Activated effector memory CD4-positive, alpha-beta T cell treated with anti-CD3 and anti-CD28 coated beads, Interleukin-2, amount 50 U/mL, for 16 hours (primary cell): ENCODE measurements around the gene FOXP4.
A peak's percentile ranks its signal among the peaks of the same experiment; 100 is the strongest.

Experiments
- DNase-seq: peaks from one replicate; pipeline ENCODE4 v3.0.0-alpha.2; 2020

The FOXP4 gene

DNA sequence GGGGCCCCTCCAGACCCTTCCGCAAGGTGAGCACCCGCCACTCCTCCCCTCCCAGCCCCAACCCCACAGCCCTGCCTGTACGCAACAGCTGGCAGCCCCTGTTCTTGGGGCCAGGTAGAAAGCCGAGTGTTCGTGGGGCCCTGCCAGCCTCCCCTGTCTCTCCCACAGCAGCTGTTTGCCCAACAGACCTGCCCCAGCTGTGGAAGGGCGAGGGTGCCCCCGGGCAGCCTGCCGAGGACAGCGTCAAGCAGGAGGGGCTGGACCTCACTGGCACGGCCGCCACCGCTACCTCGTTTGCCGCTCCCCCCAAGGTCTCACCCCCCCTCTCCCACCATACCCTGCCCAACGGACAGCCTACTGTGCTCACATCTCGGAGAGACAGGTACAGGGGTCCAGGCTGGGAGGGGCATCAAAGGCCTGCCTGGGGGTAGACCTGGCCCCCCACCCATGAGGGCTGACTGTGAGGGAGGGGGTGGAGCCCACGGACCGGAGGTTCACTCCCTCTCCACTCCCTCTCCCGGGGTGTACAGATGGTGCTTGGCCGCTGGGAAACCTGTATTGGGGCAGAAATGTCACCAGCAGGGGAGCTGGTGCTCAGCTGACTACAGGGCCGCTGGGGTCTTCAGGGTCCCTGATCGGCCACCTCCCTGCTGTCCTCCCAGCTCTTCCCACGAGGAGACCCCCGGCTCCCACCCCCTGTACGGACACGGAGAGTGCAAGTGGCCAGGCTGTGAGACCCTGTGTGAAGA lies 41.1 kb downstream of the FOXP4 start:
- no peak for DNase-seq

DNA sequence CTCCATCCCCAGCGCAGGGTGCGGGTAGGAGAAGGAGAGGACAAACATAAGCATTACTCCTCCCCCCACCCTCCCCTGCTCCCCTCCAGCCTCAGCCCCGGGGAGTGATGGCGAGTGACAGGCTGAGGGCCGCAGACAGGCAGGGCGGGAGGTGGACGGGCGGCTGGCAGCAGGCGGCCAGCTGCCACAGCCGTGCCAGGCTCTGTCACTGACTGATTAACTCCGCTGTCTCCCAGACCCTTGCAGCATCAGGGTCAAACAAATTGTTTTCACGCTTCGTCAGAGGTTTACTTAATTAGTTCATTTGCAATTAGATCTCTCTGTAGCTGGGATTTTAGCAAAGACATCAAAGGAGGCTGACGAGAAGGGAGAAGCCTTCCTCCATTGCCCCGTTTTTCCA lies 41.9 kb downstream of the FOXP4 start:
- DNase-seq = no peak

DNA sequence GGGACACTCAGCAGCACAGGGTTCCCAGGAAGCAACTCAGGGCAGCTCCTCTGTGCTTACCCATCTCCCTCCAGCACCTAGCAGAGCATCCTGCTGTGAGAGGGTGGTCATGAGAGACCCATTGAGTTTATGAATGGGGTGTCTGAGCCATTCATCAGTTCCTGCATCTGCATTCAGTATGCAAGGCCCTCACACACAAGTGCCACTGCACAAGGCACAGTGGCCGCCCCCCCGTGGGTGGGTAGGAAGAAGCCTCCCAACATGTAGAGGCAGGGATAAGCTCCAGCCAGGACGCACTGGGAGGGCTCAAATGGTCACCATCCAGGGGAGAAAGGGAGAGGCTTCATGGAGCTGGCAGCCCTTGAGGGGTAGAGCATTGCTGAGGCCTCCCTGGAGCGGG lies 43.0 kb downstream of the FOXP4 start:
- DNase-seq = no peak

DNA sequence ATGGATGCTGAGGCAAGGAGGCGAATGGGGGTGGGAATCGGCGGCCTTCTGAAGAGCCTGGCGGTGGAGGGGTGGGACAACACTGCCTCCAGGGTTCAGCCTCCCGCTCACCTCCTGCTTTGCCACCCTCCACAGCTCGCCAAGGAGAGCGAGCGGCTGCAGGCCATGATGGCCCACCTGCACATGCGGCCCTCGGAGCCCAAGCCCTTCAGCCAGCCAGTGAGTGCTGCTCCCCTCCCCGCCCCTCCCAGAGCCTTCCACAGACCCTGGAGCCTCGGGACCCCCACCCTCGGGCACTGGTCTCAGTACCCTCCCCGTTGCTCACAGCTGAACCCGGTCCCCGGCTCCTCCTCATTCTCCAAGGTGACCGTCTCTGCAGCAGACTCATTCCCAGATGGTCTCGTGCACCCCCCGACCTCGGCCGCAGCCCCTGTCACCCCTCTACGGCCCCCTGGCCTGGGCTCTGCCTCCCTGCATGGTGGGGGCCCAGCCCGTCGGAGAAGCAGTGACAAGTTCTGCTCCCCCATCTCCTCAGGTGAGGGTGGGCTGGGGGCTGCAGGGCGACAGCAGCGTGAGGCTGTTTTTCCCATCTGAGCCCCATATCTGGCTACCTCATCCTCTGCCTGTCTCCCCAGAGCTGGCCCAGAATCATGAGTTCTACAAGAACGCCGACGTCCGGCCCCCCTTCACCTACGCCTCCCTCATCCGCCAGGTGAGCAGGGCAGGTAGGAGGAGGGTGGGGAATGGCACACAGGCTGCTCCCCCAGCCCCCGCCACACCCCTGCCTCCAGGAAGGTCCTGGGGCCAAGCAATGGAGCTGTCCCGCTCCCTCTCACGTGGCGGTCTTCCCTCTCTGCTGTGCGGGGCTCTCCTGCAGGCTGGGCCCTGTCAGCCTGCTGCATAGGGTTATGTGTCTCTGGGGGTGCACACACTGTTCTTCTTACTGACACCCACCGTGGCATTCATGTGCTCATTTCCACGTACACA lies 43.7 kb downstream of the FOXP4 start:
- no peak for DNase-seq

DNA sequence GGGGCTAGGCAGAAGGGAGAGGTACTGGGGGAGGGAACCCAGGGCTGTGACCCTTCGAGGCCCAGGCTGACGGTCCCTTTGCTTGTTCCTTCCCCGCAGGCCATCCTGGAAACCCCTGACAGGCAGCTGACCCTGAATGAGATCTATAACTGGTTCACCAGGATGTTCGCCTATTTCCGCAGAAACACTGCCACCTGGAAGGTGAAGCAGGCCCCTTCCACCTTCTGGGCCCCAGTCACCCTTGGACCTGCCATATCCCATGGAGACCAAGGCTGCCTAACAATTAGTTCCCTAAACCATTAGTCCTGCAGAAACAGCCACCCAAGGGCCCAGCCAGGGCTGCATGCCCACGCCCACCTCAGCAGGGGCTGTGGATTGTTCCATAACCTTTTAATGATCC lies 44.9 kb downstream of the FOXP4 start:
- no peak for DNase-seq

DNA sequence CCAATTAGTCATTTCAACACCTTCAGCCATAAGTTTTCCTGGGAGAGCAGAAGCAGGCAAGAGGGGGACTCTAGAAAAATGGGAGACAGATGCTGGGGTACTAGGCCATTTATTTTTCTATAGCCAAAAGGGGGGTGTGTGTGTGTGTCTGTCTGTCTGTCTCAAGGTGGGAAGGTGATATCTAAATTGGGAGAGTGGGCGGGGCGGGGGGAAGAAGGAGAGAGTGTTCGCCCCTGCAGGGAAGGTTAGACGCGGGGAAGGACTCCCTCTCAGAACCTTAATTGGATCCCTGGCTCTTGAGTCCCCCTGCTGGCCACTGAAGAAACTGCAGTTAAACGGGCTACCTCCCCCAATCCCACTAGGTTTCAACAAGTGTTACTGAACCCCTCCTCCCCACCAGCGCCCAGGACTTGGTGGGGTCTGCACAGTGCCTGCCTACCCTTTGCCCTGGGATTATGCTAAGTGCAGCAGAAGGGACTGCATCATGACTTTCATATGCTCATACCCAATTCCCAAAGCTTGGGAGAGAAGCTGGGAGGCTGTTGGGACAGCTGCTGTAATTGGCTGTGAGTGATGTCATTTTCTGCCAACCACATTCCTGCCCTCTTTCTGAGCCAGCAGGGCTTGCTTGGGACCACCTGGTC lies 45.8 kb downstream of the FOXP4 start:
- DNase-seq = peak; percentile 91

DNA sequence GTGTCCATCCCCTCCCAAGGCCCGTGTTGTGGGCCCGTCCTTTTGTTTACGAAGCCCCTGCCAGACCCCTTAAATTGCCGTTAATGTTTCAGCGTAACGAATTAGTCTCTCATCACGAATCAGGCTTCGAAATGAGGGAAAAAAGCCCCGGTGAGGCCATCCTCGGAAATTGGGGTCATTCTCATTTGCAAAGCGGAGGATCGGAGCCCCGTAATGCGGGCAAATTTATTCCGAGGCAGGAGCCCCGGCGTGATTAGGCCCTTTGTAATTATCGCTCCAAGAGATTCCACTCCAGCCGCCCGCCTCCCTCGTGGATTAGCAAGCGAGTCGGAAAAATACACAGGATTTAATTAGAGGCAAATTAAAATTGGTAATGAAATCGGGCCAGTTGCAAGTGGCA lies 47.2 kb downstream of the FOXP4 start:
- DNase-seq = no peak

DNA sequence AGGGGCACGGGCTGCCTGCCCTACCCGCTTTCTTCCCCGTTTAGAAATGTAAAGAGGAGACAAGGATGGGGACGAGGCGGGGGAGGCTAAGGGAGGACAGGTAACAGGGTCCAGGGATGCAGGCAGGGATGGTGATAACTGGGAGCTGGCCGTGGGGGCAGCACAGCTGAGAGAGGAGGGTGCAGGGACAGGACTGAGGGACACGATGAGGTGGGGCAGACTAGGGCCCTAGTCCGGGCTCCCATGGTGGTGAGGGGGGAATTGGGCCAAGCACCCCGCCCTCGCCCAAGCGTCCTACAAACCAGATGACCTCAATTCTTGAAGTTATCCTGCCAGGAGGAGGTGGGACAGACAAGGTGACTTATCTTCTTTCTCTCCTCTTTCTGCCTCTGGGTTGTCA lies 47.7 kb downstream of the FOXP4 start:
- no peak for DNase-seq

DNA sequence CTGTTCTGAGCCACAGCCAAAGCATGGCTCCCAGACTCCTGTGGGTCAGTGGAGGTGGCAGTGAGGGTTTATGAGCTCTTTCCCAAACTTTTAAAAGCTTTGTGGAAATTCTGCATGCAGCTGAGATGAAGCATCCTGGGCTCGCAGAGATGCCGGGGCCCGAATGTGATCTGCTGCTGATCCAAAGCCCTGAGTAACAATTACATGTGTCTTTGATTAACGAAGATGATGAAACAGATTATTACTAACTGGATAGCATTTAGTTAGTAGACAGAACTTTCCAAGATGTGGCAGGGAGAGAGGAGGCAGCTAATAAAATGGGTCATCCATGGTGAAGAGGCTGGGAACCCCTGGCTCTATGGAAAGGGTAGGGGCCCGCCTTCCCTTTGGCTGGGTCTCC lies 48.1 kb downstream of the FOXP4 start:
- DNase-seq = no peak

DNA sequence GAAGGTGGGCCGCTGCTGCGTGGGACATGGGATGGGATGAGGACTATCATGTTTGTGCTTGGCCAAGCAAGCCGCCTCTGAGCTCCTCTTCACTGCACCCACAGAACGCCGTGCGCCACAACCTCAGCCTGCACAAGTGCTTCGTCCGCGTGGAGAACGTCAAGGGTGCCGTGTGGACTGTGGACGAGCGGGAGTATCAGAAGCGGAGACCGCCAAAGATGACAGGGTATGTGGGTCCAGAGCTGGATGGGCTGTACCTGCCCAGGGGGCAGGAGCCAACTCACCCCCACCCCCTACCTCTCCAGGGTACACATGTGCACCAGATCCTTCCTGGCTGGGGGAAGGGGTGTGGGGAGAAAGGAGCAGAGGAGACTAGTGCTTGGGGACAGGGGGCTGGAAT lies 48.6 kb downstream of the FOXP4 start:
- DNase-seq = no peak

DNA sequence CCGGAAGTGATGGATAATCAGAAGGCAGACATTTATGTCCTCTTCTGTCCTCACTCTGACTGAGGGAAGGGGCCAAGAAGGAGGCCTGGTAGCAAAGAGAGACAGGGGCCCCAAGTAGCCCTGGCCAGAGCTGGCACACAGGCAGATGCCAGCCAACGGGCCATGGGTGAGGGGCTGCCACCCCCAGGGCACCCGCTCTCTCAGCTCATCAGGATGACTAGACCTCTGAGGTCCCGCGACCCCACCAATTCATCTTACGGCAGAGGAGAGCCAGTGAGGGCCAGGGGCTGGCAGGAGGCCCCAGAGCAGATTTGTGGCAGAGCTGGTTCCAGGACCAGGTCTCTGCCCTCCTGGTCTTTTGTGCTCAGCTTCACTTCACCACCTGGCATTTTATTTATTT lies 49.0 kb downstream of the FOXP4 start:
- DNase-seq = no peak

DNA sequence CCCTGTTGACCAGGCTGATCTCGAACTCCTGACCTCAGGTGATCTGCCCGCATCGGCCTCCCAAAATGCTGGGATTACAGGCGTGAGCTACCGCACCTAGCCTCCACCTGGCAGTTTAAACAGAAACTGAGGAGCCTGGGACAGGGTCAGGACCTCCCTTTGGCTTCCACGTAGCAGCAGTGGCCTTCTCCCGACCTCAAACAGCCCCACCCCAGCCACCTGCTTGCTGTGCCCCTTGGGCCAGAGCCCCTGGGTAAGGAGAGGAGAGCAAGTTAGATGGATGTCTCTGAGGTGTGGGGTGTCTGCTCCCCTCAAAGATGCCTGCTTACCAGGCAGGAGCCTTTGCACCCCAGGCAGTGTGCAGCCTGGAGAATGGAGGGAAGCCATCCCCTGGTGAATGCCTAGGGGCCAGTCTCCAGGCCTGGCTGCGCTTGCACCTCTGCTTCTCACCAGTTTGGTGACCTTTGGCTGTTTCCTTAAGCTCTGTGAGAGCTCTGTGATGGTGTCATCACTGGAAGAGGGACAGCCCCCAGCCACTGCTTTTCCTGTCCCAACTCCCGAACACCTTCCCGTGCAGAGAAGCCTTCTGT lies 50.0 kb downstream of the FOXP4 start:
- no peak for DNase-seq

DNA sequence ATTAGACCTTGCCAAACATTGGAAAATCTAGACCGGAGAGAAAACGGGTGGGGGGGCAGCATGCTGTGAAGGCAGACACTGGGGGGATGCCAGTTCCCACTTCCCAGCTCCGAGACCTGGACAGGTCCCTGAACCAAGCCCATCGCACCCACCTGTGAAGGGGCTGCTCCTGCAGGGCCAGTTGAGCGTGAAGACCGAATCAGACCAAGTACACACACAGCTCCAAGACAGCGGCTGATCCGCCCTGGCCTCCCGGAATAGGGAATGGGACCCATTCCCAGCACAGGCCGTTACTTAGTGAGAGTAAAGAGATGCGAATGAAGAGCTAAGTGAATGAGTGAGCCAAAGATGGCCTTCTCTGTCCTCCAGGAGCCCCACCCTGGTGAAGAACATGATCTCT lies 50.6 kb downstream of the FOXP4 start:
- DNase-seq = no peak

DNA sequence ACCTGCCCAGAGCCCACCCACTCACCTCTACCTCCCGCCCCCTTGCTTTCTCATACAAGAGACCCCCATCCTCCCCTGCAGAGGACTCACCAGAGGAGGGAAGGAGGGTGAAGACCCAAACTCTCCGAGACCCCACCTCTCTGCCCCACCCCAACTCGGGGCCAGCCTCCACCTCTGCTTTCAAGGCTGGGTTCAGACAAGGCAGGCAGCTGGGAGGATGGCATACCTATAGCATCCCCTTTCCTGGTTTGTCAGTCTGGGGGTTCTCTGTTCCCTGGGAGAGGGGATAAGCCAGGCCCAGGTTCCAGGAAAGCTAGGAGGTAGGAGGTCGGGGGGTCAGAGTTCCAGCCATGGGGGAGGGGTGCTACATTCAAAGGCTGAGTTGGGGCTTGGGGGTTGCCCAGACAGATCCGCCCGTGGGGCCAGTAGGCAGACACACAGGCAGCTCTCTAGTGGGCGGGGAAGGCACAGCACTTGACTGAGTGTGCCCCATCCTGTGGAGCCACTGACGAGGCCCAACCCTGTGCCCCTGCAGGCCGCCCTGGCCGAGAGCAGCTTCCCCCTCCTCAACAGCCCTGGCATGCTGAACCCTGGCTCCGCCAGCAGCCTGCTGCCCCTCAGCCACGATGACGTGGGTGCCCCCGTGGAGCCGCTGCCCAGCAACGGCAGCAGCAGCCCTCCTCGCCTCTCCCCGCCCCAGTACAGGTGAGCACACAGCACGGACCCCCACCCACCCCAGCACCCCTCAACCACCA lies 51.2 kb downstream of the FOXP4 start:
- DNase-seq = no peak

DNA sequence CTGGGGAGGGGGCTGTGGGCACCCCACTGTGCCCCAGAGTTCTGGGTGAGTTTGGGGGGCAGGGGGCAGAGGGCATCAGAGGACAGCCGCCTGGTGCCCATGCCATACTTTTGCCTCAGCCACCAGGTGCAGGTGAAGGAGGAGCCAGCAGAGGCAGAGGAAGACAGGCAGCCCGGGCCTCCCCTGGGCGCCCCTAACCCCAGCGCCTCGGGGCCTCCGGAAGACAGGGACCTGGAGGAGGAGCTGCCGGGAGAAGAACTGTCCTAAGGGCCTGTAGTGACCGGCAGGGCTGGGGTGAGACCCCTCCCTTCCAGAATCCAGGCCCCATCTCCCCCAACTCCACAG lies 52.5 kb downstream of the FOXP4 start:
- DNase-seq = no peak

DNA sequence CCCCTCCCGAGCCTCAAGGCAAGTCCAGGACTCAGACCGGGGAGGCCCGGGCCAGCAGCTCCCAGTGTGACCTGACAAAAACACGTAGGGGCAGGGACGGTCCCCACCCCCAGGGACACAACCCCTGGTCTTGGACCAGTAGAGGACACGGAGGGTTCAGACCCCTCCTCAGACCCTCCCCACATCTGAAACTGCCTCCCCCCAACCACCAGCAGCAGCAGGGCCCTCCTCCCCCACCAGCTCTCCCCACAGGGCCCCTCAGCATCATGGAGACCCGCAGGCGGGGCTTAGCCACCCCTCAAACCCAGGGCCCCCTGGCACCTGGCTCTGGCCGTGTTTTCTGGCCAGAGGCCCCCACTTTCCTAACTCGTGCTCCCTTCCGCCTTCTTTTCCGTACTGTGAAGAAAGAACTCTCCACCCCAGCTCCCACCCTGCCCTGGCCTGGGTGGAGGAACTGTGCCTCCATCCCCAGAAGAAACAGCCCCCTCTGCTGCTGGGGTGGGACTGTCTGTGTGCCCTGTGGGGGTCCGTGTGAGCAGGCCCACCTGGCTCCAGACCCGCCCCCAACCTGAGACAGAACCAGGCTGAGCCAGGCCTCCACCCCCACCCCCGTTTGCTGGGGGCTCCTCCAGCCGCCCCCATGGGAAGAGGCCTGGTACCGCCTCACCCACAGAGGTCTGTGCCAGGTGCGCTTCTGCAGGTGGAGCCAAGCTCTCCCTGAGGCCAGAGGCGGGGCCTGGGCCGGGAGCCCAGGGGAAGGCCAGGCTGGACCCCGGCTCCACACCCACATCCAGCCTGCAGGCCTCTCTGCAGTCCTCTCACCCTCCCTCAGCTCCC lies 53.1 kb downstream of the FOXP4 start:
- DNase-seq = no peak

DNA sequence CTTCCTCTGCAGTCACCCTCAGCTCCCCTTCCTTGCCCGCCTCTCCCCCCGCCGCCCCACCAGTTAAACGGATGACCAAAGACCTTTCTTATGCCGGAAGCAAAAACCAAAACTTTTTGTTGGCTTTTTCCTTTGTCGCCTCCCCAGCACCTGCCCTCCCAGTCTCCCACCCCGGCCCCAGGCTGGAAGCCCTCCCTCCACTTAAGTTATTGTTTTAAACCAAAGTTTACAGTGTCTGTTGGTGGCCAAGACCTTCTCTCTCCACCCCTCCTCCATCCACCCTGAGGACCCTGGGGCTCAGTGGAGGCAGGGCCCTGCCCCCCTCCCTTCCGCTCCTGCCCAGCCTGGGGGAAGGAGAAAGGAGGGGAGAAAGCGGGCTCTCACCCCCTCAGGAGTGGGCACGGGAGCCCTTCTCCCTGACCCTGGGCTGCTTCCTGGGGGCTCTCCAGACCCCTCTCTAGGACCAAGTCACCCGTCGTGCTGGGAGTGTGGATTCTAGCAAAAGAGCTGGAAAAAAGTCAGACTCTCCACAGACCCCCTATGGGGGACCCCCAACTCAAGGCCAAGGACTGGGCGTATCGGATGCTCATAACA lies 53.8 kb downstream of the FOXP4 start:
- no peak for DNase-seq

DNA sequence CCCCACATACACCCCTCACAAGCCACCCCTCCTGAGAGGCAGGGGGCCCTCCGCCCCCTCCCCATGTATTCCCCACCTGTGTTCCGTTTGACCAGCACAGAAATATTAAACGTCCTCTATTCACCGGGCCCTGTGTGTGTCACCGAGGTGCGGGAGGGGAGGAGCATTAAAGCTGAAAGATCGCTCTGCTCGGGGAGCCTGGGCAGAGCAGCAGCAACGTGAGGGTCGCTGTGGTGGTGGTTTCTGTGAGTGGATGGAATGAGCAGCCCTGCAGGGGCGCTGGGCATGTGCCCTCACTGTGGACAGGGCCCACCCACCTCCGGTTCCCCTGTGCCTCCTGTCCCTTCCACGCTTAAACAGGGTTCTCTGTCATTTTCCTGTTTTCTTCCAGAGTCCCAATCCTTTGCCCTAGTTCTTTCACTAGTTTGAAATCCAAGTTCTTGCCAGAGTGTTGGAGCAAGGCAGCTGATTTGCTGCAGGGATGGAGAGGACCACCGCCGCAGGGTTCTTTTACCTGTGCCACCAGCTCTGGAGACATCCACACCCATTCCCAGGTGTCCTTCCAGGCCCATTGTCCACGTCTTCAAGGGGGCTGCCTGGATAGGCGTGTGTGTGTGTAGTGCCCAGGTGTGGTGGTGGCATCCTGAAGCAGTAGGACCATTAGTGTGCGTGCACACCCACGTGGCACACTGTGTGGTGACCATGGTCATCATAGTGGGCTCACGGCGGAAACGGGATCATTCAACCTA lies 54.5 kb downstream of the FOXP4 start:
- DNase-seq = no peak

DNA sequence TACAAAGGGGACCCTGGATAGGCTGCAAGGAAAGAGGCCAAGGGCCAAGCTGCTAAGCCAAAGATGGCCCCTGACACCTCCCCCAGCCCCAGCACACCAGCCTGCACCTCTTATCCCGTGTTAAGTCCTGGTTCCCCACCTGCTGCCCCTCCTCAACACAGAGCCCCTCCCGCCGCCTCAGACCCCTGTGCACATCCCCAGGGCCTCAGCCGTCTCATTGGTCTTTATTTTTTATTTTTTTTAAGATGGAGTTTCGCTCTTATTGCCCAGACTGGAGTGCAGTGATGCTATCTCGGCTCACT lies 55.0 kb downstream of the FOXP4 start:
- DNase-seq = no peak

DNA sequence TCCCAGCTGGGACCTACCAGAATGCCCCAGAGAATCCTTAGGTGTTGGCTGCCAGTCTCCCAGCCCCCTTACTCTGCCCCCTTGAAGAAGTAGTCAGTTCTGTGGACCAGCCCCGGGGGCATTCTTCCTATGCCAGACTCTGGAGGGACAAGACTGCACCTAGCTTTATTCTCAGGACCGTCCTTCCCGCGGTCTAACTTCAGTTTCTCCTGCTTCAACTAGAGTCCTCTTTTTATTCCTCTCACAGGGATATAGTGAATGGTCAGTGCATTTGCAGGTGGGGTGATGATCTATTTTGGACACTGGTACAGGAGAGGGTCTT lies 56.2 kb downstream of the FOXP4 start:
- DNase-seq = no peak
